GM18511 (cell line): ENCODE data around the gene TASP1.
A peak's percentile ranks its signal among the peaks of the same experiment; 100 is the strongest.
"Not testable (repeated sequence)": the region's sequence is repeated elsewhere in the genome, so short reads cannot be mapped to it uniquely, and the experiment has no call there.

Source experiments
- ATAC-seq: cut with Tn5 transposase; IDR thresholded peaks from one replicate; pipeline ENCODE4 v1.9.1; 2021; ENCODE audit warnings: mild to moderate bottlenecking, moderate library complexity; ENCODE audit not compliant: unreplicated experiment

TASP1 gene

DNA sequence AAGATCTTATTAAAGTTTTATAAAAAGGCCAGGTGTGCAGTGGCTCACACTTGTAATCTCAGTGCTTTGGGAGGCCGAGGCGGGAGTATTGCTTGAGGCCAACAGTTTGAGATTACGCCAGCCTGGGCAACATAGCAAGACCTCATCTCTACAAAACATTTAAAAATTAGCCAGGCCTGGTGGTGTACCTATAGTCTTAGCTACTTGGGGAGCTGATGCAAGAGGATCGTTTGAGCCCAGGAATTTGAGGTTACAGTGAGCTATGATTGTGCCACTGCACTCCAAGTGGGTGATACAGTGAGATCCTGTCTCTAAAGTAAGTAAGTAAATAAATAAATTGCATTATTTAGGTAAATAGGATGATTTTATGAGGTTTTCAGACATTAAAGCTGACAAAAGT, 234.4 kb downstream of the TASP1 start:
- ATAC-seq, result no peak

DNA sequence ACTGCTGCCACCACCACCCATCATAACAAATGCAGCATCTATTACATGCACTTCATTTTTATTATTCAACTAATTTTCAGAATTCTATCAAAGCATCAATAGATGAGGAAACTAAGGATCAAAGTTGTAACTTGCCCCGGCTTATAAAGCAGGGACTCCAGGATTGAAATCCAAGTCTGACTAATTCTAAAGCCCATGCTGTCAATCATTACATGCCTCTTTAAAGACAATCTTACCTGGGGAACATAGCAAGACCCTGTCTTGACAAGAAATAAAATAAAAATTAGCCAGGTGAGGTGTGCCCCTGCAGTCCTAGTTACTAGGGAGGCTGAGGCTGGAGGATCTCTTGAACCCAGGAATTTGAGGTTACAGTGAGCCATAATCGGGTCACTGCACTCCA, 235.3 kb downstream of the TASP1 start:
- ATAC-seq, result no peak

DNA sequence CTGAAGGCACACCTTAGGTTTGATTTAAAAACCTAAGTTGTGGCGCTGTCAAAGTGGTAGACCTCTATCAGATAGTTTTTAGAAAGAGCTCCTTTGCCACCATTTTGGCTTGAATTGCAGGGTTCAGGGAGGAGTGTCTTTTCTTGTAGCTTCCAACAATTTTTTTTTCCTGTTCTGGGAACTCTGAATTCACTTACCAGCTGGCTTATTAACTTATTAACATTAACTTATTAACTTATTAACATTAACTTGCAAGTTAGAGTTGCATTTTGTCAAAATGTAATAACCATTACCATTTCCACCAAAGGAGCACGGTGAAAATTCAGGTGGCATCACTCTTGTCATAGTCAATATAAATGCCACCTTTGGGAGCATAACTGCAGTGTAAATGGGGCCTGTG, 235.7 kb downstream of the TASP1 start:
- no peak for ATAC-seq

DNA sequence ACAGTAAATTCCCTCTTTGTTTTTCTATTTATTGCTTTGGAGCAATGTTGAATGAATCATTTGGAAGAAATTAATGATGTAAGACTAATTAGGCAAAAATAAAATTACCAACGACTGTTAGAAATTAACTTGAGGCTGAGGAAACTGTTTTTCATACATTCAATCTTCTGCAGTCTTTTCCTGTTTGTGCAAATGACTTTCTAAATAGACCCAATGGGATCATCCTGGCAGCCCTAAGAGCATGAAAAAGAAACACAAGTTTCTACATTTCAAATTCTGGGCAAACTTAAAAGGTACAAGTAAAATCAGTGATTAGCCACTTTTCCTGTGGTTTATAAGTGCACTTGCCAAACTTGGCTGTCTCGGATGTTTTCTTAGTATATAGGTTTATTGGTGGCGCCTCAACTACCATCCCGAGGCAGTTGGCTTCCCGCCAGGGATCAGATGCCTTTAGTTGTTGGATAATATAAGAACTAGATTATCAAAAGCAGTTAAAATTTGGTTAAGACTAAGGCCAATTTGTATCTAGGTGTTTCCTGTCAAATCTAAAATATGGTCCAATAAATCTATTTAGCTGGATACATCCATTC, 236.5 kb downstream of the TASP1 start:
- ATAC-seq, result no peak

DNA sequence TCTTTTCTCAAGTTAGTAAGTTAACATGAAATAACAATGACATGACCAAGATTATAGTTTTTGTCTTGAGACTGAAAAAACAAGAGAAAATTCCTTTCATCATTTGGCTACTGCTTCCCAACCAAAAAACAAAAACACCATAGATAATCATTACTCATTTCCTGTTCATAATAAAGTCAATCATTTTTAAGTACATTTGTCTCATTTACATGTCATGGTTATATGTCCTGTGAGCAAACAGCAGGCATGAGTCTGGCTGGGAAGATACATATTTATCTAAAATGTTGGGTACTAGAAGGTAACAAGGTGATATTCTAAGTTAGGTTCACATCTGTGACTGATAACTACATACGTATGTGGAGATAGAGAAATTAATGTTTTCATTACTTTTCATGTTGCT, 237.1 kb downstream of the TASP1 start:
- ATAC-seq, result no peak

DNA sequence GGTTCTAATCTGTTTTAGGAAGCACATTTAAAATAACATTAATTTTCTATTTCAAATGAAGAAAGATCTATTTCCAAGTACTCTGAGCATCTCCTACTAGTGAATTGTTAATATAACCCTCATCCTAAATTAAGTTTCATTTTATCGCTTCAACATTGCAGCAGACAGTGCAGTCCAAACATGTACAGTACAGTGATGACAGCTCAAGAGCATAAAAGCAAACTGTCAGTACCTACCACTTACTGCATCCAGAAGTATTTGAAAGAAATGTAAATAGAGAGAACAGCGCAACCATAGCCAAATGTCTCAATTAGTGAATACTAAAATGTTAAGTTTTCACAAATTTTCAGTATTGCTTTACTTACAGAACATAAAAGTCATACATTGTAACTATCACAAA, 238.3 kb downstream of the TASP1 start:
- no peak for ATAC-seq

DNA sequence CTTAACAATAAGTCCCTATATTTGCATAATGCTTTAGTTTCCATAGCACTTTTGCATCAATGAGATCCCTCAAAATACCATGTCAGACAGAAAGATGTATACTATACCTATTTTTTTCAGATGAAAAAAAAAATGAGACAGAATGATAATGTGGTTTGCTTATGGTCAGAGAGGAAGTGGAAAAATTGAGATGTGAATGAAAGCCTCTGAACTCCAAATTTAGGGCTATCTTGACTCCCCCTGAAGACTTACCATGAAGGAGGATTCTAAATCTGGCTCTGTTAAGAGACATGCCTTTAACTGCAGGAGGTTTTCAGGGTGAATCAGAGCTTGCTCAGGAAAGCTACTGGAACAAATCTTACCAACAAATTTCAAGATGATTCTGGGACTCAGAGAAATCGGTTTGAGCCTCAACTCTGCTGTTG, 241.4 kb downstream of the TASP1 start:
- ATAC-seq, result peak; percentile 63

DNA sequence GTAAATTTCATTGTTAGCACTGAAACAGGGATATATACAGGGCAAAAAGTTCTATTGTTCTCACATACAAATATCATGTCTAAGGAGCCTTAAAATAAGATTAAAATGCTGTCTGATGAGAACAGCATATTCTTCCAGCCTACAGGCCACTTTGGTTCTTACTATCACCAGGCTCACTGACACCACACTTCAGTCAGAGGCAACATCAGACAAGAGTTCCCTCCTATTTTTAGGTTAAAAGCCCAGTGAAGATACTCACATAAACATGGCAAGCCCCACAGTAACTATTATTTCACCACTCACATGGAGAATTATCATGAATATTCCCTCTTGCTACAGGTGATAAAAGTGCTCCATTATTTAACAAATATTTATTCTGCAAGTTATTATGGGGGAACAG, 241.9 kb downstream of the TASP1 start:
- ATAC-seq, result peak; percentile 33

DNA sequence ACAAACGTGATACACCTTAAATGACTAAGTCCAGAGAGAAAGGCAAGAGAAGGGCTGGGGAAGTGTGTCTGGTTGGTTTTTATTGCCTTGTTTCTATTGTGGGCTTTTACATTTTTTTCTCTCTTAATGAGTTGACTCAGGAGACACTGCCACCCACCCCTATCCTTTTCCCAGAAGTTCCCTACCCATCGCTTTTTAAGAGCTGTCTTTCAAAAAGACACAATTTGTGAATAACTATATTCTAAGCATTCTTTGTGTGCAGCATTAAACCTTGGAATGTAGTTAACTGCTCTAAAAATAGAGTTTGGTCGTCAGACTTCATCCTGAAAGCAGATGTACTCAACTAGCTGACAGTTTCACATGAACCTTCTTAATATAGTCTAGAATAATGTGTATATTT, 242.7 kb downstream of the TASP1 start:
- ATAC-seq, result no peak

DNA sequence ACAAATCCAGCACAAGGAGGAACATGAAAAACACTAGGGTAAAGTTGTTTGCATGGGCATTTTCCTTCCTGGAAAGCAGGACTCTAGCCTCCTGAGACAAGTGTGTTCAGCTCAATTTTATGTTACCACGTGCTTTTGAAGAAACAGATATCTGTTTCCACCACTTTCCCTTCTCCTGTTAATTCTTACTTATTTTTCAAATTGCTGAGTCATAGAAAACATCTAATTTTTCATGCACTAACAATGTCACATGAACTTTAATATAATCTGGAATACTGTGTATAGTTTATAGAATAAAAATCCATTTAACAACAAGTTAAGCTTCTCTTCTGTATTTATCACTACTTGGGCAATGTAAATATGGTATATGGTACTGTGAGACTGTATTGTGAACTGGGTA, 243.5 kb downstream of the TASP1 start:
- no peak for ATAC-seq

DNA sequence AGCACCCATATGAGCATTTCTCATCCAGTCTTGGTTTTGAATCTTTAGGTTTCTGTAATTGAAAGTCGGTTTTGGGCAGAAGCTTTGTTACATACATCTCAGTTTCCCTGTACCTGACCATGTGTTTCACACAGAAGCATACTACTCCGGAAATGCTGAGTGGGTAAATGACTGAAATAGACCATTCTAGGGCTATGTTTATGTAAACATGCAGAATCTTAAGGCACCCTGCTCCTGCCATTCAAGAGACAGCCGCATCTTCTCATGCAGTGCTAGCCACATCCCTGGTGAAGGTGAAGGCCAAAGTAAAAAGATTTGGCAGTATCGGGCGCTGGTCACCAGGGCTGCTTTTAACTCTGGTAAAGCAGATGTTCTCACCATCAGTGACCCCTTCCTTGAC, 246.3 kb downstream of the TASP1 start:
- ATAC-seq, result no peak

DNA sequence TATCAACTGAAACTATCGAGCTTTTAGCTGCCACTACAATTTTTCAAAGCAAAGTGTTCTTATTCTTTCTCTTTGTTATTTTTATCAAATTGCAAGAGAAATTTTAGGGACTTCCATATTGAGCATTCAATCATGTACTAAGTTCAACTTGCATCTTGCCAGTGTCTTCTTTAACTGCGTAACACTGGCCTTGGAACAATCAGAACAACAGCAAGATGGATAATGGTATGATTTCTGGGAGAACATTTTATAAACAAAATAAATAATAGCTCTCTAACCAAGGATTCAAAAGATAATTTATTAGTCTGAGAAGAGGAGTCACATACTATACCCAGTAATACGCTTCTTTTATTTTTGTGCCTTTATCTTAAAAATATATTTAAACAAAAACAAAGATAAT, 249.6 kb downstream of the TASP1 start:
- ATAC-seq, result no peak

DNA sequence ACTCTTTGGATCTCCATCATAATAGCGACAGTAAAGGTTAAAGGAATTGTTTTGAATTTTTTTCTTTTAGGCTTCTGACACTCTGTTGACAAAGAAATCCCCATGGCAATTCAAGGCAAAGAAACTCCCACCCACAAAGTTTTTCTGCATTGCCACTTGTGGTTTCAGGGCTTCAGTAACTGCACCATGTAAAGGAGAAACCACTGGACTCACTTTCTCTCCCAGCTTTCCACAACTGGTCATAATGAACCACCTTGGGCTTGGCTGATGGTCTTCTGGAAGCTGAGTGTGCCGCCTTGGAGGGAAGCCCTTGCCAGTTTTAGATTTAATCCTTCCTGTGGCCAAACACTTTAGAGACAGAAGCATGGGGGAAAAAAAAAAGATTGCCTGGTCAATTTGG, 254.6 kb downstream of the TASP1 start:
- no peak for ATAC-seq

DNA sequence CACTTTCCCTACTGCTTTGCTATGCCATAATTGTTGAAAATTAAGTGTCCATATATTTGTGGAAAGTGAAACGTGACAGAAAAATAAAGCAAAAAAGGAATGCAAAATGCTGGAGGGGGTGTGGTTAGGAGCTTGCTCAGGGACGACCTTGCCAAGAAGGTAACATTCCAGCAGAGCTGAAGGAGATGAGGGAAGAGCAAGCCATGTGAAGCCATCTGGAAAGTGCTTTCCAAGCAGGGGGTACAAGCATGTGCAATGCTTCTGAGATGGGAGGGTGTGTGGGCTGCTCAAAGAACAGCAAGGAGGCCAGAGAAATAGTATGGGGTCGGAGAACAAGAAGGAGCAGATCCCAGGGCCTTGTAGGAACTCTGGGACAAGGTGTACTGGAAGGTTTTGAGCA, 255.9 kb downstream of the TASP1 start:
- no peak for ATAC-seq

DNA sequence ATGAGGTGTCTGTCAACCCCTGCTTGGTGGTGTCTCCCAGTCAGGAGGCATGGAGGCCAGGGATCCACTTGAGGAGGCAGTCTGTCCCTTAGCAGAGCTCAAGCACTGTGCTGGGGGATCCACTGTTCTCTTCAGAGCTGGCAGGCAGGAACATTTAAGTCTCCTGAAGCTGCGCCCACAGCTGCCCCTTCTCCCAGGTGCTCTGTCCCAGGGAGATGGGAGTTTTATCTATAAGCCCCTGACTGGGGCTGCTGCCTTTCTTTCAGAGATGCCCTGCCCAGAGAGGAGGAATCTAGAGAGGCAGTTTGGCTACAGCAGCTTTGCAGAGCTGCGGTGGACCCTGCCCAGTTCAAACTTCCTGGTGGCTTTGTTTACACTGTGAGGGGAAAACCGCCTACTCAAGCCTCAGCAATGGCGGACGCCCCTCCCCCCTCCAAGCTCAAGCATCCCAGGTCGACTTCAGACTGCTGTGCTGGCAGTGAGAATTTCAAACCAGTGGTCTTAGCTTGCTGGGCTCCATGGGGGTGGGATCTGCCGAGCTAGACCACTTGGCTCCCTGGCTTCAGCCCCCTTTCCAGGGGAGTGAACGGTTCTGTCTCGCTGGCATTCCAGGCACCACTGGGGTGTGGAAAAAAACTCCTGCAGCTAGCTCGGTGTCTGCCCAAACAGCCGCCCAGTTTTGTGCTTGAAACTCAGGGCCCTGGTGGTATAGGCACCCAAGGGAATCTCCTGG, 258.1 kb downstream of the TASP1 start:
- ATAC-seq, result not testable (repeated sequence)

DNA sequence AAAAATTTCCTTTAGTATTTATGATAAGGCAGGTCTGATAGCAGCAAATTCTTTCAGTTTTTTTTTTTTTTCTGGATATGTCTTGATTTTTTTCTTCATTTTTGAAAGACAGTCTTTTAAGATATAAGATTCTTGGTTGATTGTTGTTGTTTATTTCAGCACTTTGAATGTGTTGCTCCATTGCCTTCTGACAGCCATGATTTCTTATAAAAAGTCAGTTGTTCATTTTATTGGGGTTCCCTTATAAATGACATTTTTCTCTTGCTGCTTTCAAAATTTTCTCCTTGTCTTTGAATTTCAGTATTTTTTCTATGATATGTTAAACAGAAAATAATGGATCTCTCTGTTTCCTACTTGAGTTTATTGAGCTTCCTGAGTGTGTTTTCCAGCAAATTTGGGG, 265.3 kb downstream of the TASP1 start:
- ATAC-seq, result no peak

DNA sequence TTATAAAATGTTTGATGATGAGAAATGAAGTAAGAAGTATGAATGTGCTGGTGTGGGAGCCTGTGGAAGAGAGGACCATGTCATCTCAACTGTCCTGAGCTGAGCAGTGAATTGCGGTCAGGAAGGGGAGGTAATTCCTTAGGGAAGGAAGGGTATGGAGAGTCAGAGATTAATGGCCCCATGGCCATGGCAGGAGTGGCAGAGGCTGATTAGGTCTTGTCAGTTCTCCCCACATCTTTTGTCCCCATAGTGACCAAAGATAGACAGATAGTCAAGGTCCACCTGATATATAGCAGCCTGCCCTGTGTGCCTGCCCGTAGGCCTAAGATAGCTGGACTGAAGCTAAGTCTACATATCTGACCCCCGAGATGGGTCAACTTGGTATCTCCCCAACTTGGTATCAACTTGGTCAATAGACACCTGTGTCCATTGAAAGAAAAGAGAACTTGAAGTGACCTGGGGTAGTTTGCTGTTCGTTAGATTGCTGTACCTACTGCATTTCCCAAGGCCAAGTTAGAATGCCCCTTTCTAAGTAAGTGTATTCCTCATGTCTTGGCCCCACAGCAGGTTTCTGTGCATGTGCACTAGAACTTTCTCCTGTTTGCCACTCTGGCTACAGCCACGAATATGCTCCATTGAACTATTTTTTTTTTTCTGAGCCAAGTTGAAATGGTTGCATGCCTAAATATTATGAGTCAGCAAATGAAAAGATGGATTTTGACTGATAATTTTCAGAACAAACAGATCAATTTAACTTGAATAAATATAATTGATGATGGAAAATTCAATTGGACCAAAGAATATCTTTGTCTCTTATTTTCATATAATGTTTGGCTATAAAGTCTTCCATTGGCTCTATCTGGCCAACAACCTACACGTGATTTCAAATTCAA, 274.2 kb downstream of the TASP1 start:
- ATAC-seq, result no peak

DNA sequence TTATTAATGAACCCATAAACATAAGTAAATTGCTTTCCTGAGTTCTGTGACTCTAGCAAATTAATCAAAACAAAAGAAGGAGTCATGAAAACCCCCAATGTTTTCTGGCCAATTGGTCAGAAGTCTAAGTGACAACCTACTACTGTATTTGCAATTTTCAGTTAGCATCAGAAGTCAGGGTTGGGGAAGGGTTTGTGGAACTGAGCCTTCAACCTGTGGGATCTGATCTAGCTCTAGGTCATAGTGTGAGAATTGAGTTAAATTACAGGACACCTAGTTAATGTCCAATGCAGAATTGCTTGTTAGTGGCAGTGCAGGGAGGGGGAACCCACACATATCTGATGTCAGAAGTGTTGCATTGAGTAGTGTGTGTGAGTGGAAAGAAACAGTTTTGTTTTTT, 275.3 kb downstream of the TASP1 start:
- no peak for ATAC-seq

DNA sequence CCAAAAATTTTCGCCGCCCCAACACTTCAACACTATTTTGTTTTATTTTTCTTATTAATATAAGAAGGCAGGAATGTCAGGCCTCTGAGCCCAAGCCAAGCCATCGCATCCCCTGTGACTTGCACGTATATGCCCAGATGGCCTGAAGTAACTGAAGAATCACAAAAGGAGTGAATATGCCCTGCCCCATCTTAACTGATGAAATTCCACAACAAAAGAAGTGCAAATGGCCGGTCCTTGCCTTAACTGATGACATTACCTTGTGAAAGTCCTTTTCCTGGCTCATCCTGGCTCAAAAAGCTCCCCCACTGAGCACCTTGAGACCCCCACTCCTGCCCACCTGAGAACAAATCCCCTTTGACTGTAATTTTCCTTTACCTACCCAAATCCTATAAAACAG, 276.6 kb downstream of the TASP1 start:
- not testable (repeated sequence) for ATAC-seq

DNA sequence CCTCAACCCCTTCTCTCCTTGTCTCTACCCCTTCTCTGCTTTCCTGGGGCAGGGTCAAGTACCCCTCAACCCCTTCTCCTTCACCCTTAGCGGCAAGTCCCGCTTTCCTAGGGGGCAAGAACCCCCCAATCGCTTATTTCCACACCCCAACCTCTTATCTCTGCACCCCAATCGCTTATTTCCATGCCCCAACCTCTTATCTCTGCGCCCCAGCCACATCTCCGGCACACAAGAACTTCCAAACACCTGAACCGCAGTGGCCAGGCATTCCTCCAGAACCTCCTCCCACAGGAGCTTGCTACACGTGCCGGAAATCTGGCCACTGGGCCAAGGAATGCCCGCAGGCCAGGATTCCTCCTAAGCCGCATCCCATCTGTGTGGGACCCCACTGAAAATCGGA, 279.8 kb downstream of the TASP1 start:
- not testable (repeated sequence) for ATAC-seq

DNA sequence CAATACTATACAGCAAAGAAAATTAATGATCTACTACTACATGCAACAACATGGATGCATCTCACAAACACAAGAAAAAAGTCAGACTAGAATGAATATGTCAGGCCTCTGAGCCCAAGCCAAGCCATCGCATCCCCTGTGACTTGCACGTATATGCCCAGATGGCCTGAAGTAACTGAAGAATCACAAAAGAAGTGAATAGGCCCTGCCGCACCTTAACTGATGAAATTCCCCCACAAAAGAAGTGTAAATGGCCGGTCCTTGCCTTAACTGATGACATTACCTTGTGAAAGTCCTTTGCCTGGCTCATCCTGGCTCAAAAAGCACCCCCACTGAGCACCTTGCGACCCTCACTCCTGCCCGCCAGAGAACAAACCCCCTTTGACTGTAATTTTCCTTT, 280.9 kb downstream of the TASP1 start:
- ATAC-seq, result not testable (repeated sequence)

DNA sequence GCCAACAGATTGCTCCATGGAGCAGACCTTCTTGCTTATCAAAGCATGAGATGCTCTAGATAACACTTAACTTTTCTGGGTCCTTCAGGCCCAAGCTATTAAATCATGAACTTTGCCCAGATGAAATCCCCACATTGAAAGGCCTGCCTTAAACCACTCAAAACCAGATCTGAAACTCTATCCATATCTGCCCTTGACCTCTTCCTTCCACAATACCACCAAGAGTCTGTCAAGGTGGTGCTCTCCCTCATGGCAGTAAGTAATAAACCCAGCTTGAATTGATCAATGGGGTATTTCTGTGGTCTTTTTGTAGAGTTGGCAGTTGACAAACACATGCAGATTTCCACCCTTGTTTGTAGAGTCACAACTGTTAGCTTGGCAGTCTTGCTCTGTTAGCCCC, 282.1 kb downstream of the TASP1 start:
- peak; percentile 50 for ATAC-seq
